Kasumi-1 (cell line): ENCODE data around the gene CNTNAP1.

Experiments
- DNase-seq, 2 experiments: peaks; one replicate each; lab custom pipeline; 2025; lab: John Stamatoyannopoulos, UW

CNTNAP1 gene

DNA sequence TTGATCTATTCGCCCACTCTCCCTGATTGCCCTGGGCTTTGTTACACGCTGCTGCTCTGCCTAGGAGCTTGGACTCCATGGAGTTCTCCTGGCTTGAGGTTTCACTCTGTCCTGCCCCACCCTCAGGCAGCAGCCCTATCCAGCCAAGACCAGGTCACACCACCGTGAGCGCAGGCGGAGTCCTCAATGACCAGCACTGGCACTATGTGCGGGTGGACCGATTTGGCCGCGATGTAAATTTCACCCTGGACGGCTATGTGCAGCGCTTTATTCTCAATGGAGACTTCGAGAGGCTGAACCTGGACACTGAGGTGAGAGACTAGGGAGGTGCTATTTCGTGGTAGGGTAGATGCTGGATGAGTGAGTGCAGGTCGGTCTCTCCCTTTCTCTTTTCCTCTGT, 3.5 kb downstream of the CNTNAP1 start:
- no peak for DNase-seq

GRCh38 chr17:42686520-42687128, 4.3 kb downstream of the CNTNAP1 start:
- no peak for DNase-seq

- no peak for DNase-seq
These were observed 5.5 kb downstream of the CNTNAP1 start for GRCh38 chr17:42687707-42688320.

GRCh38 chr17:42690596-42690995, 8.3 kb downstream of the CNTNAP1 start:
- DNase-seq = no peak

DNA sequence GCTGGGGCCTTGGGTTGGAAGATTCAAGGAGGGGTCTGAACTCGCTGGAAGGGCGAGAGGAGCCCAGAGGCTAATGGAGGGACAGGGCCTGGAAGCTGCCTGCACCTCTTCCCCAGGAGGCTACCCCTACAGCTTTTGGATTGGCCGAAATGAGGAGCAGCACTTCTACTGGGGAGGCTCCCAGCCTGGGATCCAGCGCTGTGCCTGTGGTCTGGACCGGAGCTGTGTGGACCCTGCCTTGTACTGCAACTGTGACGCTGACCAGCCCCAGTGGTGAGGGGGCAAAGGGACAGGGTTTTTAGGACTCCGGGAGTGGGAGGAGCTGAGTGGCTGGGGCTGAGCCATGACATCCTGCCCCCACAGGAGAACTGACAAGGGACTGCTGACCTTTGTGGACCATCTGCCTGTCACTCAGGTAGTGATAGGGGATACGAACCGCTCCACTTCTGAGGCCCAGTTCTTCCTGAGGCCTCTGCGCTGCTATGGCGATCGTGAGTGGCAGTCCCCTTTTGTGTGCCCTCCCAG, 8.8 kb downstream of the CNTNAP1 start:
- no peak for DNase-seq

DNA sequence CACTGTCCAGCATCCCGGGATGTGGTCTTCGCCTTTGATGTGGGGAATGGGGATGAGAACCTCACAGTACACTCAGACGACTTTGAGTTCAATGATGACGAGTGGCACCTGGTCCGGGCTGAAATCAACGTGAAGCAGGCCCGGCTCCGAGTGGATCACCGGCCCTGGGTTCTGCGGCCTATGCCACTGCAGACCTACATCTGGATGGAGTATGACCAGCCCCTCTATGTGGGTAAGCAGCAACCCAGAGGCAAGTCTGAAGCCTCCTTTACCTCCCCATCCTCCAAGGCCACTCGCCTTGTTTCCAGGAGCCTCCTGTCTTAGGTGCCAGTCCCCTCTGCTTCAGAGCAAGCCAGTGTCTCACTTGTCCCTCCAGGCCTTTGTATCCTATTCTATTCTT, 10.2 kb downstream of the CNTNAP1 start:
- no peak for DNase-seq

GRCh38 chr17:42694524-42694923, 12.2 kb downstream of the CNTNAP1 start:
- DNase-seq = no peak

- DNase-seq = no peak
These were observed 13.2 kb downstream of the CNTNAP1 start for GRCh38 chr17:42695500-42695899.

GRCh38 chr17:42697108-42697811, 14.9 kb downstream of the CNTNAP1 start:
- DNase-seq = no peak

DNA sequence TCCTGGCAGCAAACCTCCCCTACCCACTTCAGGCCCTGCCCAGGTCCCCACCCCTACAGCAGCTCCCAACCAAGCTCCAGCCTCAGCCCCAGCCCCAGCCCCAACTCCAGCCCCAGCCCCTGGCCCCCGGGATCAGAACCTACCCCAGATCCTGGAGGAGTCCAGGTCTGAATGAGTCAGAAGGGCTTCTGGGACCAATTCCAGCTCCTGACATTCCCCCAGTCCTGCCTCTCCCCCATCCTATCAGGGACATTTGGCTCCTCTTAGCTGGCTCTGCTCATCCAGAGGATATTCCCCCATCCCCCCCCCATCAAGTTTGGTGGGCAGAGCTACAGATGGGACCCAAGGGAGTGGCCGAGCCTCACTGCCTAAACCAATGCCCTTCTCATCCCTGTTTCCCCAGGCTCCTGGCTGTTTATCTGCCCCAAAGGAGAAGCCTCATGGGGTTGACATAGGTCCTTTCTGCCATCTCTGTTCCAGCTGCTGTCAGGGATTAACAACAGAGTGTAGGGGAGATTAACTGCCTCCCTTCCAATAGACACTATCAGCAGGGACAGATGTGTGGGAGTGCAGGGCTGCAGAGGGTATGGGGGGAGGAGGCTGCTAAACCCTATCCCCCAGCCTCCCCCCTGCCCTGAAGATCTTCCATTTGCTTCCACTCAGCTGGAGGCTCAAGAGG, 16.5 kb downstream of the CNTNAP1 start:
- no peak for DNase-seq

GRCh38 chr17:42699415-42699740, 17.0 kb downstream of the CNTNAP1 start:
- DNase-seq = no peak

GRCh38 chr17:42700586-42701289, 18.4 kb downstream of the CNTNAP1 start:
- DNase-seq = no peak

GRCh38 chr17:42702446-42702845, 20.1 kb downstream of the CNTNAP1 start:
- DNase-seq = no peak

- DNase-seq = no peak
These were observed 22.1 kb downstream of the CNTNAP1 start for GRCh38 chr17:42704490-42704836.

GRCh38 chr17:42704837-42705494, 22.6 kb downstream of the CNTNAP1 start:
- no peak for DNase-seq

GRCh38 chr17:42706732-42707131, 24.4 kb downstream of the CNTNAP1 start:
- no peak for DNase-seq

GRCh38 chr17:42708588-42708987, 26.3 kb downstream of the CNTNAP1 start:
- no peak for DNase-seq

GRCh38 chr17:42709561-42709960, 27.2 kb downstream of the CNTNAP1 start:
- DNase-seq = no peak

DNA sequence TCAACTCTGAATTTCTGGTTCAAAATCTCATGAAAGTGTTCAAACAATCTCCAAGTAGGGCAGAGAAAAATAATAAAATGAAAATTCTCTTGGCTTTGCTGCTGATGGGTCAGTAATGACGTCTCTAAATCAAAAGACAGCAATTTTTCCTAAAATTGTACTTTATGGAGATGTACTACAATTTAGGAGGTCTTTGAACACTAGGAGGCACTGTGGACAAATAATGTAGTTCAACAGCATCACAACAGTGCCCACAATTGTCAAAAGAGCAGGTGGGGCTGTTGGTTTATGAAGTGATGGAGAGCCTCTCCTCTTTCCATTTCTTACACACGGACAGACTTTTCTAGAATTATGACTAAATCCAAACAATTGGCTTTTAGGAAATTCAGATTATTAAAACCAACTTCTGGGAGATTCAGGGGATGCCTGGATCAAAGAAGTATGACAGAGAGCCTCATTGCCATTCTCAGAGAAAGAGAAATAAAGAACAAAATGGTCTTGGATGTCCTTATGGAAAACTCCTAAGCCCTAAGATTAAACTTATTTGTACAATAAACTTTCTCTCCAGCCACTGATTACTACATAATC, 38.8 kb downstream of the CNTNAP1 start:
- DNase-seq = peak; percentile 68 to 78

GRCh38 chr17:42723636-42724035, 41.3 kb downstream of the CNTNAP1 start:
- DNase-seq = no peak

- DNase-seq = no peak
These were observed 42.8 kb downstream of the CNTNAP1 start for GRCh38 chr17:42725143-42725542.
